Measurements from ENCODE around the gene FAM156B.
"Not testable (repeated sequence)": the region's sequence is repeated elsewhere in the genome, so short reads cannot be mapped to it uniquely, and the experiment has no call there.

The FAM156B gene

GRCh38 chrX:52947501-52947900, 50.4 kb downstream of the FAM156B start:
- H3K27ac Mint-ChIP-seq, DNase-seq, H3K36me3 Mint-ChIP-seq, H3K4me3 Mint-ChIP-seq, CTCF ChIA-PET, H3K4me1 Mint-ChIP-seq, H3K27me3 Mint-ChIP-seq, H3K9me3 Mint-ChIP-seq: not testable (repeated sequence)

GRCh38 chrX:52948265-52948664, 51.1 kb downstream of the FAM156B start:
- DNase-seq, H3K27me3 Mint-ChIP-seq, H3K27ac Mint-ChIP-seq, H3K9me3 Mint-ChIP-seq, CTCF ChIA-PET, H3K4me3 Mint-ChIP-seq, H3K36me3 Mint-ChIP-seq, H3K4me1 Mint-ChIP-seq: not testable (repeated sequence)

GRCh38 chrX:52949325-52949724, 52.2 kb downstream of the FAM156B start:
- H3K9me3 Mint-ChIP-seq, H3K4me3 Mint-ChIP-seq, CTCF ChIA-PET: not testable (repeated sequence)

GRCh38 chrX:52949884-52950283, 52.8 kb downstream of the FAM156B start:
- H3K36me3 Mint-ChIP-seq, CTCF ChIA-PET, DNase-seq, H3K9me3 Mint-ChIP-seq, H3K4me1 Mint-ChIP-seq, H3K4me3 Mint-ChIP-seq, H3K27ac Mint-ChIP-seq, H3K27me3 Mint-ChIP-seq: not testable (repeated sequence)

More at GRCh38 chrX:52949325-52949724, 52.2 kb downstream of the FAM156B start:
- not testable (repeated sequence) for DNase-seq, H3K27ac Mint-ChIP-seq, H3K27me3 Mint-ChIP-seq, H3K4me1 Mint-ChIP-seq, H3K36me3 Mint-ChIP-seq
